Breast epithelium (tissue), 3 donors: Measurements from ENCODE around the gene SPTAN1.

Experiments
- POLR2AphosphoS5 ChIP-seq, 3 donors: sonication (generic); formaldehyde crosslinking; IDR thresholded peaks; one replicate each; pipeline ENCODE4 v1.6.1; 2017; ENCODE audit warnings: antibody characterized with exemption in 3 of 3
- TF ChIP-seq, protein P1 (sequence below), 3 donors: fragments of 450-650 bp; IDR thresholded peaks; one replicate each; pipeline ENCODE4 v1.5.1; 2016 to 2017; ENCODE audit warnings: antibody characterized with exemption in 3 of 3, mild to moderate bottlenecking in 3 of 3, moderate library complexity in 3 of 3

DNA sequence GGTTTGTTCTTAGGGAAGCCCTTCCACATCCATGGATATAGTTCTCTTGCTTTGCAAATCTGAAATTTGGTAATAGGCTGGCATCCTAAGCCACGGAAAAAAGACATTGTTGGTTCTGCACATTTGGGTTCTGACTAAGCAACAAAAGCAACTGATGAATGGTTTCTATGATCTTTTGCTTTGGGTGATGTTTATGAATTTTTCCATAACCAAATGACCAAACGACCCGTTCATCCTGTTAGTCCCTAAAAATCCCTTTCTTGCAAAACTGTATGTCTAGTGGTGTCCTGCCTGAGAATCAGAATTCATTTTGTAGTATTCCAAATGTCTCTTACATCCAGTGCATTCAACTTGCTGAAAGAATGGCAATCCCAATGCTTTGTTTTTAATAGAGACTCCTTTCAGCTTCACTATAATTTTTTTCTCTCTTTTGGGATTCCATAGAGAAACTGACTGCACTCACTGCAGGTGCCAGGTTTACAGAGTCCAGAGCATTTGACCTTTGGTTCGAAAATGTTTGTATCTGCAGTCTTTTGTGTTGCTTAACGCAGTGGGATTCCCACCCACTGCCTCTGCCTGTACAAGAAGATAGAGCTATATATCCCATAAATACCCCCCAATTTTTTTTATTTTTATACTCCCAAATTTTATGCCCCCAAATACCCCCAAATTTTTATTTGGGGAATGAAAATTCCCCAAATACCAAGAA lies 4.7 kb downstream of the SPTAN1 start:
- TF ChIP-seq POLR2AphosphoS5 (IDR thresholded peaks at IDR 0.05) = no peak
- TF ChIP-seq, protein P1, sequence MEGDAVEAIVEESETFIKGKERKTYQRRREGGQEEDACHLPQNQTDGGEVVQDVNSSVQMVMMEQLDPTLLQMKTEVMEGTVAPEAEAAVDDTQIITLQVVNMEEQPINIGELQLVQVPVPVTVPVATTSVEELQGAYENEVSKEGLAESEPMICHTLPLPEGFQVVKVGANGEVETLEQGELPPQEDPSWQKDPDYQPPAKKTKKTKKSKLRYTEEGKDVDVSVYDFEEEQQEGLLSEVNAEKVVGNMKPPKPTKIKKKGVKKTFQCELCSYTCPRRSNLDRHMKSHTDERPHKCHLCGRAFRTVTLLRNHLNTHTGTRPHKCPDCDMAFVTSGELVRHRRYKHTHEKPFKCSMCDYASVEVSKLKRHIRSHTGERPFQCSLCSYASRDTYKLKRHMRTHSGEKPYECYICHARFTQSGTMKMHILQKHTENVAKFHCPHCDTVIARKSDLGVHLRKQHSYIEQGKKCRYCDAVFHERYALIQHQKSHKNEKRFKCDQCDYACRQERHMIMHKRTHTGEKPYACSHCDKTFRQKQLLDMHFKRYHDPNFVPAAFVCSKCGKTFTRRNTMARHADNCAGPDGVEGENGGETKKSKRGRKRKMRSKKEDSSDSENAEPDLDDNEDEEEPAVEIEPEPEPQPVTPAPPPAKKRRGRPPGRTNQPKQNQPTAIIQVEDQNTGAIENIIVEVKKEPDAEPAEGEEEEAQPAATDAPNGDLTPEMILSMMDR (IDR thresholded peaks at IDR 0.05) = no peak
